K562 (cell line): Measurements from ENCODE around the gene PRPF8. TPM values are rescaled to one million over a fixed set of nuclear protein-coding genes. Genes with fewer than 3 reads are reported as not detected.

Experiments
- CCNT2 ChIP-seq: IDR thresholded peaks from 2 replicates; pipeline ENCODE4 v1.6.1; 2011; ENCODE audit warnings: borderline replicate concordance, low read depth, mild to moderate bottlenecking, moderate library complexity, mixed read lengths, low read length; ENCODE audit not compliant: insufficient read length; ENCODE audit errors: extremely low read depth
- CEBPZ ChIP-seq: fragments of 150-350 bp; IDR thresholded peaks from 2 replicates; pipeline ENCODE4 v1.6.1; 2014; ENCODE audit warnings: low read depth, mild to moderate bottlenecking, low read length, borderline replicate concordance
- CHD4 ChIP-seq: fragments of 200-600 bp; sonication (generic); IDR thresholded peaks from 3 replicates; pipeline ENCODE4 v1.6.1; 2012; ENCODE audit warnings: low read depth, mild to moderate bottlenecking, mixed read lengths, low read length, inconsistent platforms; ENCODE audit not compliant: insufficient read depth, insufficient replicate concordance, poor library complexity, severe bottlenecking
- E2F1 ChIP-seq: sonication (generic); formaldehyde crosslinking; IDR thresholded peaks from 2 replicates; pipeline ENCODE4 v1.8.1; 2023; ENCODE audit warnings: mild to moderate bottlenecking, missing genetic modification reagents, moderate library complexity
- FOXP1 ChIP-seq: sonication (generic); formaldehyde crosslinking; IDR thresholded peaks from 2 replicates; pipeline ENCODE4 v1.8.0; 2022; ENCODE audit warnings: mild to moderate bottlenecking, missing genetic modification reagents
- L3MBTL2 ChIP-seq: fragments of 450-650 bp; IDR thresholded peaks from 2 replicates; pipeline ENCODE4 v1.6.1; 2016; ENCODE audit warnings: mild to moderate bottlenecking, moderate library complexity
- NEUROD1 ChIP-seq: fragments of 150-350 bp; IDR thresholded peaks from 2 replicates; pipeline ENCODE4 v1.6.1; 2014; ENCODE audit warnings: borderline replicate concordance, low read length, low read depth; ENCODE audit not compliant: partially characterized antibody
- NRF1 ChIP-seq, 2 experiments: fragments of 450-650 bp; IDR thresholded peaks in 1 of 2; conservative IDR thresholded peaks in 1 of 2; 2 replicates each; pipeline ENCODE4 v1.6.1; 2014; ENCODE audit warnings: mild to moderate bottlenecking in 2 of 2
- PPARD ChIP-seq: fragments of 250-450 bp; sonication (Bioruptor Pico); IDR thresholded peaks from 2 replicates; pipeline ENCODE4 v1.8.0; 2022; ENCODE audit warnings: inconsistent platforms, mild to moderate bottlenecking, moderate library complexity
- RBM15 ChIP-seq: fragments of 200-400 bp; formaldehyde crosslinking; IDR thresholded peaks from 2 replicates; pipeline ENCODE4 v1.6.1; 2018; ENCODE audit warnings: mild to moderate bottlenecking, low read length, moderate library complexity; ENCODE audit not compliant: insufficient read depth
- SIN3A ChIP-seq, 2 experiments: fragments of 150-350 bp in 1 of 2; IDR thresholded peaks; 2 replicates each; pipeline ENCODE4 v1.6.1; 2011 to 2016; ENCODE audit warnings: borderline replicate concordance in 2 of 2, low read depth in 2 of 2, low read length in 2 of 2, mild to moderate bottlenecking in 2 of 2, moderate library complexity in 2 of 2; ENCODE audit not compliant: control insufficient read depth in 1 of 2
- SLC30A9 ChIP-seq: fragments of 250-450 bp; sonication (Bioruptor Pico); IDR thresholded peaks from 2 replicates; pipeline ENCODE4 v1.8.0; 2022; ENCODE audit warnings: mild to moderate bottlenecking, moderate library complexity
- SMARCB1 ChIP-seq: IDR thresholded peaks from 2 replicates; pipeline ENCODE4 v1.6.1; 2011; ENCODE audit warnings: improper control_type of control experiment, low read depth; ENCODE audit not compliant: insufficient read length
- SOX6 ChIP-seq: fragments of 450-650 bp; IDR thresholded peaks from 2 replicates; pipeline ENCODE4 v1.6.1; 2014; ENCODE audit warnings: mild to moderate bottlenecking
- XRCC4 ChIP-seq: IDR thresholded peaks from one replicate; pipeline ENCODE4 v1.6.1; 2011; ENCODE audit not compliant: insufficient read depth, insufficient read length; ENCODE audit errors: extremely low read depth
- ZBTB1 ChIP-seq: sonication (generic); formaldehyde crosslinking; IDR thresholded peaks from 2 replicates; pipeline ENCODE4 v1.8.1; 2023; ENCODE audit warnings: missing genetic modification reagents, low read depth, mild to moderate bottlenecking, borderline replicate concordance
- ZBTB9 ChIP-seq: fragments of 450-650 bp; formaldehyde crosslinking; IDR thresholded peaks from 2 replicates; pipeline ENCODE4 v1.4.0; 2020; ENCODE audit warnings: mild to moderate bottlenecking, moderate library complexity
- ZNF174 ChIP-seq: fragments of 250-450 bp; sonication (Bioruptor Pico); IDR thresholded peaks from 2 replicates; pipeline ENCODE4 v1.4.0; 2020; ENCODE audit warnings: mild to moderate bottlenecking
- ZNF282 ChIP-seq: sonication (generic); formaldehyde crosslinking; IDR thresholded peaks from 2 replicates; pipeline ENCODE4 v1.8.1; 2023; ENCODE audit warnings: missing genetic modification reagents
- ZNF316 ChIP-seq: fragments of 450-650 bp; IDR thresholded peaks from 2 replicates; pipeline ENCODE4 v1.6.1; 2016
- ZNF347 ChIP-seq: fragments of 450-650 bp; formaldehyde crosslinking; IDR thresholded peaks from 2 replicates; pipeline ENCODE4 v1.4.0; 2020; ENCODE audit warnings: low read depth, mild to moderate bottlenecking, moderate library complexity
- ZSCAN29 ChIP-seq: fragments of 450-650 bp; IDR thresholded peaks from 2 replicates; pipeline ENCODE4 v1.6.1; 2017
- polyA plus RNA-seq, 8 experiments: library from polyadenylated mRNA; depleted of rRNA in 4 of 8; stranded (reverse) in 5 of 8; unstranded in 3 of 8; fragments of >200 nt; fragmentation: Nextera tagmentation in 2 of 8; fragmentation: Illumina TruSeq in 1 of 8; extraction: Ambion mirVana in 2 of 8; extraction: Trizol in 1 of 8; gene quantifications; 2 replicates each; pipeline versions ENCODE4 v1.2.1 to v1.2.3, GENCODE V29; 2011 to 2014; ENCODE audit warnings: inconsistent platforms in 1 of 8, missing spikeins in 1 of 8
- total RNA-seq, 7 experiments: library from RNA; depleted of rRNA in 6 of 7; stranded (reverse); fragments of >200 nt in 6 of 7; fragmentation: Illumina TruSeq in 2 of 7; extraction: Trizol in 2 of 7; gene quantifications; 2 replicates each; pipeline versions ENCODE4 v1.2.1 to v1.2.3, GENCODE V29; 2011 to 2021; ENCODE audit warnings: low replicate concordance in 1 of 7

PRPF8 gene
- total and polyA plus RNA-seq, 9 of the 15 experiments (the other 6 are each of a cell fraction or from before 2014, with no cell fraction given) = 64.3 to 294 (median 85.9) TPM

DNA sequence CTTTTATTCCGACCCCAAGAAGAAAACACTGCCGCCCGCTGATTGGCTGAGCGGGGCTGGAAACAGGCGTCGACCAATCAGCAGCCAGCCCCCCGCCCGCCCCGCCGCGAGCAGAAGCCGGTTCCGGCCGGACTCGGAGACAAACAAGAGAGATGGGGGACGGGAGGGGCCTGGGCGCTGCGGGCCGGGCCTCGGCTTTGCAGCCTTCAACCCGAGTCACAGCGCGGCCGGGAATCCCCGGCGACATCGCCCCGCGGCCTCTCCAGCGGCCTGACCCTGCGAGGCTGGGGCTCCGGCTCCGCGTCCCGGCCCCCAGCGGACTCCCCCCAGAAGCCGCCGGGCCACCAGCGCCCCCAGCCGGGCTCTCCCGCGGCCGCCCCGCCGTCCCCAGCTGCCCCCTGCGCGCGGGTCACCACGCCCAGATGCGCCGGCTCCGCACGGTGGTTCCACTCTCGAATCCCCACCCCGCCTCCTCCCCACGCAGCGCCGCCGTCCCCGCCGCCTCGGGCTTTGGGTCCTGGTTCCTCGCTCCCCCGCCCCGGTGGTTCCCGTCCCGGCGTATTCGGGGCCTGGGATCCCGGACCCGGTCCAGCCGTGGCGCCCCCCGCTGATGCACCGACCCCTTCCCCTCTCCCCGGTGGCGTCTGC lies 55.7 kb downstream of the PRPF8 start (continued):
- TF ChIP-seq FOXP1 (CRISPR knock-in tag) (no peak), NRF1 (conservative IDR thresholded peaks at IDR 0.05 in 1 of 2, IDR thresholded peaks at IDR 0.05 in 1 of 2) (peak; percentile 74 to 75), XRCC4 (no peak), E2F1 (CRISPR knock-in tag) (no peak), SMARCB1 (no peak), ZSCAN29 (no peak), CEBPZ (no peak), ZNF174 (CRISPR knock-in tag) (no peak), ZNF316 (peak; percentile 13; the same call in 1 of the 2 replicates), ZNF347 (CRISPR knock-in tag) (no peak), RBM15 (no peak), CHD4 (no peak), SOX6 (no peak), NEUROD1 (peak; percentile 19), ZBTB1 (CRISPR knock-in tag) (no peak), CCNT2 (peak; percentile 70), ZNF282 (CRISPR knock-in tag) (no peak), SLC30A9 (CRISPR knock-in tag) (no peak), L3MBTL2 (no peak), PPARD (CRISPR knock-in tag) (no peak), SIN3A (IDR thresholded peaks at IDR 0.05; ENCODE audit: borderline replicate concordance in 2 of 2, control insufficient read depth in 1 of 2, low read depth in 2 of 2, low read length in 2 of 2) (no peak; a peak in 1 of 4 replicates), ZBTB9 (CRISPR knock-in tag) (no peak)
